NB4 (cell line): ENCODE measurements around the gene SP6.

Source experiments
- DNase-seq: peaks from one replicate; pipeline ENCODE4 v3.0.0; 2010; ENCODE audit warnings: low read depth
- H3K4me3 ChIP-seq: one replicate; pipeline ENCODE4 v1.5.1; 2011; ENCODE audit warnings: mild to moderate bottlenecking, low read depth, low read length, moderate library complexity
- CTCF ChIP-seq: IDR thresholded peaks from one replicate; pipeline ENCODE4 v1.5.1; 2012; ENCODE audit warnings: low read depth, low read length
- MAX ChIP-seq: IDR thresholded peaks from 2 replicates; pipeline ENCODE4 v1.6.1; 2011; ENCODE audit warnings: low read depth, low read length
- MYC ChIP-seq: IDR thresholded peaks from 2 replicates; pipeline ENCODE4 v1.6.1; 2011; ENCODE audit warnings: low read depth, low read length
- POLR2A ChIP-seq: IDR thresholded peaks from 2 replicates; pipeline ENCODE4 v1.6.1; 2011; ENCODE audit warnings: mild to moderate bottlenecking; ENCODE audit not compliant: insufficient read length; ENCODE audit errors: extremely low read depth

The SP6 gene

GRCh38 chr17:47875011-47875985 is 24.3 kb upstream of the SP6 start:
- no peak overlapping the region for H3K4me3 ChIP-seq
- DNase-seq = no peak
- TF ChIP-seq CTCF = no peak
- TF ChIP-seq POLR2A = no peak
- TF ChIP-seq MAX = no peak
- TF ChIP-seq MYC = no peak

- no peak overlapping the region for H3K4me3 ChIP-seq
- DNase-seq = no peak
- TF ChIP-seq MYC (no peak), MAX (no peak), POLR2A (no peak), CTCF (no peak)
These were observed 22.5 kb upstream of the SP6 start for GRCh38 chr17:47873200-47874090.

GRCh38 chr17:47872651-47873161 is 21.7 kb upstream of the SP6 start:
- H3K4me3 ChIP-seq = no peak overlapping the region
- TF ChIP-seq MYC (no peak), CTCF (no peak), MAX (no peak)
- DNase-seq = no peak

- DNase-seq = no peak
- no peak overlapping the region for H3K4me3 ChIP-seq
- TF ChIP-seq MAX = no peak
- TF ChIP-seq MYC = no peak
- no peak for TF ChIP-seq CTCF
- TF ChIP-seq POLR2A = no peak
These were observed 21.2 kb upstream of the SP6 start for GRCh38 chr17:47872019-47872650.

- TF ChIP-seq MAX (no peak), MYC (no peak), POLR2A (no peak), CTCF (no peak)
- no peak for DNase-seq
These were observed 20.1 kb upstream of the SP6 start for GRCh38 chr17:47871048-47871447.

More at GRCh38 chr17:47871048-47871447, 20.1 kb upstream of the SP6 start:
- no peak overlapping the region for H3K4me3 ChIP-seq
